ENCODE results near the gene DUSP19.

Gene DUSP19

GRCh38 chr2:183124957-183125255, 46.4 kb downstream of the DUSP19 start:
- H3K27ac ChIP-seq = peak overlapping the region; percentile 93
- H3K79me2 ChIP-seq (ENCODE audit: insufficient read depth, low read depth) = peaks cover 52% of the 10 kb centered on the region
- H3K36me3 ChIP-seq (ENCODE audit: insufficient read depth) = peaks cover 6% of the 10 kb centered on the region; the same call in 1 of the 2 replicates
- peak overlapping the region; percentile 62 for H3K4me2 ChIP-seq
- H2AFZ ChIP-seq (ENCODE audit: low read depth) = peak overlapping the region; percentile 89
- no peaks in the 10 kb centered on the region for H3K27me3 ChIP-seq (ENCODE audit: insufficient read depth, low read depth)
- peak overlapping the region; percentile 78 for H3K4me3 ChIP-seq (IDR thresholded peaks at IDR 0.05; ENCODE audit: insufficient read depth, low read depth, low read length)
- no peaks in the 10 kb centered on the region for H4K20me1 ChIP-seq (ENCODE audit: insufficient read depth)
- TF ChIP-seq CTCF (conservative IDR thresholded peaks at IDR 0.05; ENCODE audit: low read depth, low read length) = no peak
- peak overlapping the region; percentile 89 for H3K9ac ChIP-seq
- peaks cover 20% of the 10 kb centered on the region for H3K4me1 ChIP-seq (ENCODE audit: low read depth, poor library complexity, severe bottlenecking)

GRCh38 chr2:183125659-183126341, 47.3 kb downstream of the DUSP19 start:
- peaks cover 20% of the 10 kb centered on the region for H3K4me1 ChIP-seq (ENCODE audit: low read depth, poor library complexity, severe bottlenecking)
- H3K27me3 ChIP-seq (ENCODE audit: insufficient read depth, low read depth) = no peaks in the 10 kb centered on the region
- H2AFZ ChIP-seq (ENCODE audit: low read depth) = no peak overlapping the region
- H3K4me2 ChIP-seq = peak overlapping the region; percentile 62
- H3K4me3 ChIP-seq (IDR thresholded peaks at IDR 0.05; ENCODE audit: insufficient read depth, low read depth, low read length) = no peak overlapping the region
- H3K9ac ChIP-seq = peak overlapping the region; percentile 89
- no peaks in the 10 kb centered on the region for H4K20me1 ChIP-seq (ENCODE audit: insufficient read depth)
- peaks cover 8% of the 10 kb centered on the region; the same call in 1 of the 2 replicates for H3K36me3 ChIP-seq (ENCODE audit: insufficient read depth)
- peak overlapping the region; percentile 93; the same call in 1 of the 2 replicates for H3K27ac ChIP-seq
- H3K79me2 ChIP-seq (ENCODE audit: insufficient read depth, low read depth) = peaks cover 54% of the 10 kb centered on the region
- TF ChIP-seq CTCF (conservative IDR thresholded peaks at IDR 0.05; ENCODE audit: low read depth, low read length) = no peak

DNA sequence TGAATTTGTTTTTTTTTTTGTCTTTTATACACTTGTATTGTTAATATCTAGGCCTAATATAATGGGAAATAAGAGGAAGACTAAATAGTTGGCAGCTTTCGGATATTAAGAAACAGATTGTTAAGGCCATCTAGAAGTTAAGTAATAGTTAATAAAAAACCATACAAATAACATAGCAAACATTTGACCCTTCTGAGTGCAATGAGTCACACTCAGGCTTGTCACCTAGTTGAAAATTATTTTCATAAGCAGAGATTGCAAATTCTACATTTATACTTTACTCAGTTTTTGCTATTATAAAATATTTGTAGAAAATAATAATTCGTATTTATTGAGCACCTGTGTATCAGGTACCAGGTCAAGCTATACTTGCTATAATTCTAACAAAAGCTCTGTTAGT, 48.1 kb downstream of the DUSP19 start:
- Histone ChIP-seq H3K79me2 (ENCODE audit: insufficient read depth, low read depth) (peaks cover 62% of the 10 kb centered on the region), H3K27me3 (ENCODE audit: insufficient read depth, low read depth) (no peaks in the 10 kb centered on the region), H3K9ac (no peak overlapping the region), H3K36me3 (ENCODE audit: insufficient read depth) (peaks cover 15% of the 10 kb centered on the region; the same call in 1 of the 2 replicates), H4K20me1 (ENCODE audit: insufficient read depth) (0 out of 2 replicates have a peak, but pooled peaks cover 4% of the 10 kb centered on the region), H3K27ac (no peak overlapping the region), H3K4me3 (IDR thresholded peaks at IDR 0.05; ENCODE audit: insufficient read depth, low read depth, low read length) (no peak overlapping the region), H2AFZ (ENCODE audit: low read depth) (no peak overlapping the region), H3K4me2 (peak overlapping the region; percentile 62), H3K4me1 (ENCODE audit: low read depth, poor library complexity, severe bottlenecking) (peaks cover 20% of the 10 kb centered on the region)
- TF ChIP-seq CTCF (conservative IDR thresholded peaks at IDR 0.05; ENCODE audit: low read depth, low read length) = no peak

DNA sequence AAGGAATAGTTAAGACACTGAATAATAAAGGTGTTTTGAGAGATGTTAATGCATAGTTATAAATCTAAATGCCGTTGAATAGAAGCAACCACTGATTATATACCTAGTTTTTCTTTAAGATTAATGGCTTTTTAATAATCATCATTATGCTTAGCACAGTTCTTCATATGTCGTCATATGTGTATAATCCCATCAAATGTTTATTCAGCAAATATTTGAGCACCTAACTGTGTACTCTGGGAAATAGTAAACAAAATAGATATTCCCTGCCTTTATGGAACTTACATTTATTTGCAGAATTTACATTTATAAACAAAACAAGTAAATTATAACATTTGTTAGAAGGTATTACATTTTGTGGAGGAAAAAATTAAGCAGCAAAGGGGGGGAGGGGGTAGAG, 55.5 kb downstream of the DUSP19 start:
- H3K27me3 ChIP-seq (ENCODE audit: insufficient read depth, low read depth) = no peaks in the 10 kb centered on the region
- no peak overlapping the region for H2AFZ ChIP-seq (ENCODE audit: low read depth)
- H3K9ac ChIP-seq = no peak overlapping the region
- peaks cover 4% of the 10 kb centered on the region; the same call in 1 of the 2 replicates for H4K20me1 ChIP-seq (ENCODE audit: insufficient read depth)
- TF ChIP-seq CTCF (conservative IDR thresholded peaks at IDR 0.05; ENCODE audit: low read depth, low read length) = no peak
- H3K27ac ChIP-seq = no peak overlapping the region
- no peak overlapping the region for H3K4me2 ChIP-seq
- no peaks in the 10 kb centered on the region for H3K4me1 ChIP-seq (ENCODE audit: low read depth, poor library complexity, severe bottlenecking)
- H3K4me3 ChIP-seq (IDR thresholded peaks at IDR 0.05; ENCODE audit: insufficient read depth, low read depth, low read length) = no peak overlapping the region
- H3K36me3 ChIP-seq (ENCODE audit: insufficient read depth) = peaks cover 28% of the 10 kb centered on the region; the same call in 1 of the 2 replicates
- H3K79me2 ChIP-seq (ENCODE audit: insufficient read depth, low read depth) = peaks cover 34% of the 10 kb centered on the region; the same call in 1 of the 2 replicates

Measured in KMS-11 (cell line).